Esophagus (tissue), 2 donors: Measurements from ENCODE around the gene OPCML. TPM values are rescaled to one million over a fixed set of nuclear protein-coding genes. Genes with fewer than 3 reads are reported as not detected.

Experiments
- H3K27ac ChIP-seq, 2 donors: one replicate each; pipeline ENCODE4 v1.5.1; 2013; ENCODE audit warnings: low read depth in 2 of 2, mild to moderate bottlenecking in 2 of 2, inconsistent platforms in 1 of 2, low read length in 1 of 2, moderate library complexity in 1 of 2
- H3K27me3 ChIP-seq, 2 donors: one replicate each; pipeline ENCODE4 v1.6.1; 2013; ENCODE audit warnings: low read length in 2 of 2, control low read depth in 1 of 2, mild to moderate bottlenecking in 1 of 2; ENCODE audit not compliant: insufficient read depth in 2 of 2, control insufficient read depth in 1 of 2
- H3K36me3 ChIP-seq, 2 donors: one replicate each; pipeline ENCODE4 v1.6.1; 2013; ENCODE audit warnings: low read length in 1 of 2; ENCODE audit not compliant: control insufficient read depth in 2 of 2, insufficient read depth in 2 of 2
- H3K4me1 ChIP-seq, 2 donors: one replicate each; pipeline ENCODE4 v1.6.1; 2013; ENCODE audit warnings: low read length in 1 of 2; ENCODE audit not compliant: control insufficient read depth in 2 of 2, insufficient read depth in 2 of 2
- H3K4me3 ChIP-seq, 2 donors: one replicate each; pipeline ENCODE4 v1.5.1; 2013; ENCODE audit warnings: low read length in 2 of 2, mild to moderate bottlenecking in 2 of 2, low read depth in 1 of 2, moderate library complexity in 1 of 2
- H3K9me3 ChIP-seq, 2 donors: one replicate each; pipeline ENCODE4 v1.6.1; 2013; ENCODE audit warnings: mild to moderate bottlenecking in 2 of 2, low read depth in 1 of 2, low read length in 1 of 2, moderate library complexity in 1 of 2; ENCODE audit not compliant: control insufficient read depth in 2 of 2, insufficient read depth in 1 of 2
- WGBS, 2 donors: extraction: QIAGEN DNeasy Blood & Tissue Kit; methylation state at CpG; one replicate each; pipeline ENCODE4 v1.1.7; 2013; 5-methylcytosine and 5-hydroxymethylcytosine counted together
- polyA plus RNA-seq, 2 donors: library from polyadenylated mRNA; stranded (reverse); fragments of 200-250 nt; gene quantifications; one replicate each; pipeline ENCODE4 v1.2.3, GENCODE V29; 2013
- donor health status: healthy with polysubstance abuse.
- donor health status: Bipolar disorder and iron deficiency.

OPCML gene
- polyA plus RNA-seq, 2 donors, result 0.04 to 0.05 TPM

GRCh38 chr11:133070021-133070713, 462.1 kb downstream of the OPCML start:
- H3K4me3 ChIP-seq, result no peak overlapping the region
- no peaks in the 10 kb centered on the region for H3K4me1 ChIP-seq
- no peaks in the 10 kb centered on the region for H3K27me3 ChIP-seq
- H3K9me3 ChIP-seq, result no peaks in the 10 kb centered on the region
- no peaks in the 10 kb centered on the region for H3K36me3 ChIP-seq
- no peak overlapping the region for H3K27ac ChIP-seq
- WGBS, 2 donors, result 48 to 50% methylated on average over 11 of the region's 11 CpGs

GRCh38 chr11:133065847-133066485, 466.3 kb downstream of the OPCML start:
- Histone ChIP-seq H3K4me3 (no peak overlapping the region), H3K27me3 (peaks cover 0 to 4% of the 10 kb centered on the region in 2 donors), H3K4me1 (no peaks in the 10 kb centered on the region), H3K27ac (no peak overlapping the region), H3K36me3 (no peaks in the 10 kb centered on the region), H3K9me3 (no peaks in the 10 kb centered on the region)
- 91 to 93% methylated on average over 13 of the region's 13 CpGs for WGBS, 2 donors

GRCh38 chr11:133064961-133065360, 467.3 kb downstream of the OPCML start:
- H3K9me3 ChIP-seq, result peaks cover 0 to 3% of the 10 kb centered on the region in 2 donors
- peaks cover 0 to 4% of the 10 kb centered on the region in 2 donors for H3K27me3 ChIP-seq
- H3K36me3 ChIP-seq, result no peaks in the 10 kb centered on the region
- H3K4me1 ChIP-seq, result no peaks in the 10 kb centered on the region
- WGBS, 2 donors, result 81% methylated on average over 15 of the region's 15 CpGs
- no peak overlapping the region for H3K27ac ChIP-seq
- peak overlapping the region in 1 of 2 donors; percentile 43 for H3K4me3 ChIP-seq

- Histone ChIP-seq H3K36me3 (no peaks in the 10 kb centered on the region), H3K4me1 (no peaks in the 10 kb centered on the region), H3K4me3 (peak overlapping the region; percentile 43 to 44), H3K9me3 (peaks cover 0 to 3% of the 10 kb centered on the region in 2 donors), H3K27ac (peak overlapping the region in 1 of 2 donors; percentile 0), H3K27me3 (peaks cover 0 to 4% of the 10 kb centered on the region in 2 donors)
- whole genome bisulfite sequencing, 2 donors, result 1 to 3% methylated on average over 43 to 44 of the region's 44 CpGs
Measured at GRCh38 chr11:133064152-133064877, 468.0 kb downstream of the OPCML start.

GRCh38 chr11:133058501-133058900, 473.8 kb downstream of the OPCML start:
- peaks cover 3 to 4% of the 10 kb centered on the region in 2 donors for H3K9me3 ChIP-seq
- 50 to 62% methylated on average over 8 of the region's 8 CpGs for WGBS, 2 donors
- no peaks in the 10 kb centered on the region for H3K36me3 ChIP-seq
- no peaks in the 10 kb centered on the region for H3K4me1 ChIP-seq
- H3K27me3 ChIP-seq, result peaks cover 0 to 4% of the 10 kb centered on the region in 2 donors
- no peak overlapping the region for H3K4me3 ChIP-seq
- H3K27ac ChIP-seq, result no peak overlapping the region

GRCh38 chr11:133053124-133053776, 479.1 kb downstream of the OPCML start:
- no peak overlapping the region for H3K4me3 ChIP-seq

GRCh38 chr11:133052537-133052936, 479.8 kb downstream of the OPCML start:
- Histone ChIP-seq H3K36me3 (no peaks in the 10 kb centered on the region), H3K27ac (no peak overlapping the region), H3K4me1 (no peaks in the 10 kb centered on the region), H3K27me3 (no peaks in the 10 kb centered on the region), H3K9me3 (peaks cover 0 to 4% of the 10 kb centered on the region in 2 donors), H3K4me3 (no peak overlapping the region)
- WGBS, 2 donors, result 52 to 53% methylated on average over 2 of the region's 2 CpGs

More at GRCh38 chr11:133053124-133053776, 479.1 kb downstream of the OPCML start:
- no peak overlapping the region for H3K27ac ChIP-seq
- WGBS, 2 donors, result 52 to 67% methylated on average over 9 of the region's 9 CpGs
- peaks cover 0 to 4% of the 10 kb centered on the region in 2 donors for H3K9me3 ChIP-seq
- H3K27me3 ChIP-seq, result no peaks in the 10 kb centered on the region
- H3K4me1 ChIP-seq, result no peaks in the 10 kb centered on the region
- H3K36me3 ChIP-seq, result no peaks in the 10 kb centered on the region

- 51 to 53% methylated on average over 11 of the region's 11 CpGs for WGBS, 2 donors
- H3K9me3 ChIP-seq, result no peaks in the 10 kb centered on the region
- no peaks in the 10 kb centered on the region for H3K27me3 ChIP-seq
- no peaks in the 10 kb centered on the region for H3K4me1 ChIP-seq
- no peaks in the 10 kb centered on the region for H3K36me3 ChIP-seq
- H3K27ac ChIP-seq, result no peak overlapping the region
- H3K4me3 ChIP-seq, result no peak overlapping the region
Measured at GRCh38 chr11:133049244-133050019, 482.9 kb downstream of the OPCML start.

- H3K27me3 ChIP-seq, result no peaks in the 10 kb centered on the region
- H3K4me3 ChIP-seq, result no peak overlapping the region
- H3K27ac ChIP-seq, result no peak overlapping the region
- WGBS, 2 donors, result 81 to 84% methylated on average over 8 of the region's 8 CpGs
- H3K9me3 ChIP-seq, result no peaks in the 10 kb centered on the region
- no peaks in the 10 kb centered on the region for H3K36me3 ChIP-seq
- H3K4me1 ChIP-seq, result no peaks in the 10 kb centered on the region
Measured at GRCh38 chr11:133048270-133048669, 484.0 kb downstream of the OPCML start.
